GM12865 (cell line): ENCODE data around the gene IDUA.

Experiments used
- DNase-seq: peaks from one replicate; pipeline ENCODE4 v3.0.0; 2010; ENCODE audit warnings: low read depth
- H3K4me3 ChIP-seq: 2 replicates; pipeline ENCODE4 v1.5.1; 2011; ENCODE audit warnings: mild to moderate bottlenecking, low read depth, low read length, control low read depth
- TF ChIP-seq, protein P1 (sequence below): IDR thresholded peaks from 2 replicates; pipeline ENCODE4 v1.5.1; 2011; ENCODE audit warnings: low read length, control low read depth, low read depth, inconsistent platforms; ENCODE audit not compliant: insufficient read depth; ENCODE audit errors: missing control alignments

The IDUA gene

DNA sequence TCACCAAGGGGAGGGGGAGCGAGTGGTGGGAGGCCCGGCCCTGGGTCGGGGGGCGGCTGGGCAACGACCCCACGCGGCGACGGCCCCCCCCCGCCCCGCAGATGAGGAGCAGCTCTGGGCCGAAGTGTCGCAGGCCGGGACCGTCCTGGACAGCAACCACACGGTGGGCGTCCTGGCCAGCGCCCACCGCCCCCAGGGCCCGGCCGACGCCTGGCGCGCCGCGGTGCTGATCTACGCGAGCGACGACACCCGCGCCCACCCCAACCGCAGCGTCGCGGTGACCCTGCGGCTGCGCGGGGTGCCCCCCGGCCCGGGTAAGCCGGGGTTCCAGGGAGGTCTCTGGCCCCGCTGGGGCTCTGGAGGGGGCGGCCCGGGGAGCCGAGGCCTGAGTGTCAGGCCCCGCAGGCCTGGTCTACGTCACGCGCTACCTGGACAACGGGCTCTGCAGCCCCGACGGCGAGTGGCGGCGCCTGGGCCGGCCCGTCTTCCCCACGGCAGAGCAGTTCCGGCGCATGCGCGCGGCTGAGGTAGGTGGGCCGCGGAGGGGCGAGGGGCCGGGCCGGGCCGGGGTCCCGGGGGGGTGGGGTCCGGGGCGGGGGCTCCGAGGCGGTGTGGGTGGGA, 15.9 kb downstream of the IDUA start:
- no peak overlapping the region for H3K4me3 ChIP-seq
- TF ChIP-seq, protein P1, sequence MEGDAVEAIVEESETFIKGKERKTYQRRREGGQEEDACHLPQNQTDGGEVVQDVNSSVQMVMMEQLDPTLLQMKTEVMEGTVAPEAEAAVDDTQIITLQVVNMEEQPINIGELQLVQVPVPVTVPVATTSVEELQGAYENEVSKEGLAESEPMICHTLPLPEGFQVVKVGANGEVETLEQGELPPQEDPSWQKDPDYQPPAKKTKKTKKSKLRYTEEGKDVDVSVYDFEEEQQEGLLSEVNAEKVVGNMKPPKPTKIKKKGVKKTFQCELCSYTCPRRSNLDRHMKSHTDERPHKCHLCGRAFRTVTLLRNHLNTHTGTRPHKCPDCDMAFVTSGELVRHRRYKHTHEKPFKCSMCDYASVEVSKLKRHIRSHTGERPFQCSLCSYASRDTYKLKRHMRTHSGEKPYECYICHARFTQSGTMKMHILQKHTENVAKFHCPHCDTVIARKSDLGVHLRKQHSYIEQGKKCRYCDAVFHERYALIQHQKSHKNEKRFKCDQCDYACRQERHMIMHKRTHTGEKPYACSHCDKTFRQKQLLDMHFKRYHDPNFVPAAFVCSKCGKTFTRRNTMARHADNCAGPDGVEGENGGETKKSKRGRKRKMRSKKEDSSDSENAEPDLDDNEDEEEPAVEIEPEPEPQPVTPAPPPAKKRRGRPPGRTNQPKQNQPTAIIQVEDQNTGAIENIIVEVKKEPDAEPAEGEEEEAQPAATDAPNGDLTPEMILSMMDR = no peak
- DNase-seq = no peak

- no peak overlapping the region for H3K4me3 ChIP-seq
- TF ChIP-seq, protein P1 = no peak
- DNase-seq = no peak
Observed at GRCh38 chr4:1003271-1004070, 16.6 kb downstream of the IDUA start.

GRCh38 chr4:1004071-1004418, 17.2 kb downstream of the IDUA start:
- H3K4me3 ChIP-seq = no peak overlapping the region
- TF ChIP-seq, protein P1 = no peak
- DNase-seq = no peak

- no peak overlapping the region for H3K4me3 ChIP-seq
- DNase-seq = no peak
- TF ChIP-seq, protein P1 = no peak
Observed at GRCh38 chr4:1004557-1005485, 18.0 kb downstream of the IDUA start.

GRCh38 chr4:1006856-1007255, 20.0 kb downstream of the IDUA start:
- DNase-seq = no peak
- no peak overlapping the region for H3K4me3 ChIP-seq
- TF ChIP-seq, protein P1 = no peak

DNA sequence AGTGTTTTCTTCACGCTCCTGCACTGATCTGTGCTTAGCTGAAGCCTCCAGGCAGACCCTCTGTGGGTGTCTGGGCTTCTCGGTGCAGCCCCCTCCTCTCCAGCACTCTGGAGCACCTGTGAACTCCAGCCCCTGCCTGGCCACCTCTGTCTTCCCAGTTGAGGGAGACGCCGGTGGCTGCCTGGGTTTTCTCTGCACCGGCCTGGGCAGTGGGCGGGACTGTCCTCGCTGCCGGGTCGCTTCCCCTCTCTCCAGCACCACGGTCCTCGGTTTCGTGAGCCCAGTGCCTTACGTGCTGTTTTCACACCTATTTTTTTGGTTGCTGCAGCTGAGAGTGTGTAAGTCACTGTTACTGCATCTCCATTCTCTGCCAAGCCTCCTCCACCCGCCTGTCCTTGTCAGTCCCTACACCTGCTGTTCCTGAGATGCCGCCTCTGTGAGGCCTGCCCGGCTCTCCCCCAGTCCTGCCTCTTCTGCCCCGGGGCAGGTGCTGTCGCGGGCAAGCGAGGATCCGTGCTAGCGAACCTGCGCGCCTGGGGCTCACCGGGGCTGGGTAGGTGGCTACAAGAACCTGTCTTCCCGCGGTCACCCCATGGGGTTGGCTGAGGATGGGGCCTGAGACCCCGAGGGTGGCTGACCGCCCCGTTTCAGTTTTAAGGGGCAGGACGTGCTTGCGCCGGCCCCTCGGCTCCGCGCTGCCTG, 22.1 kb downstream of the IDUA start:
- peak overlapping the region; percentile 72 for H3K4me3 ChIP-seq
- TF ChIP-seq, protein P1 = no peak
- DNase-seq = peak; percentile 34
